GM12878 (cell line): Measurements from ENCODE around the gene VPS25.

ENCODE experiments used
- CTCF ChIP-seq, 3 experiments: IDR thresholded peaks in 2 of 3; conservative IDR thresholded peaks in 1 of 3; 2 replicates each; pipeline ENCODE4 v1.5.1; 2011; ENCODE audit warnings: low read depth in 3 of 3, low read length in 3 of 3, mild to moderate bottlenecking in 3 of 3, control low read depth in 2 of 3, moderate library complexity in 2 of 3, inconsistent platforms in 1 of 3, mixed read lengths in 1 of 3; ENCODE audit not compliant: control insufficient read depth in 2 of 3, insufficient read depth in 1 of 3; ENCODE audit errors: extremely low read depth in 1 of 3
- EZH2 ChIP-seq: IDR thresholded peaks from 2 replicates; pipeline ENCODE4 v1.6.1; 2012; ENCODE audit warnings: low read depth, mild to moderate bottlenecking, control low read depth, inconsistent platforms, low read length, borderline replicate concordance; ENCODE audit not compliant: control insufficient read depth
- FOS ChIP-seq: IDR thresholded peaks from 3 replicates; pipeline ENCODE4 v1.6.1; 2011; ENCODE audit warnings: borderline replicate concordance; ENCODE audit not compliant: insufficient read length; ENCODE audit errors: extremely low read depth
- FOXM1 ChIP-seq: IDR thresholded peaks from 2 replicates; pipeline ENCODE4 v1.6.1; 2012; ENCODE audit warnings: low read depth, mild to moderate bottlenecking, inconsistent platforms, low read length, moderate library complexity
- RELA ChIP-seq: fragments of 450-650 bp; IDR thresholded peaks from 2 replicates; pipeline ENCODE4 v1.8.0; 2014; ENCODE audit warnings: borderline replicate concordance; ENCODE audit not compliant: partially characterized antibody
- SKIL ChIP-seq: fragments of 450-650 bp; IDR thresholded peaks from 2 replicates; pipeline ENCODE4 v1.6.1; 2017; ENCODE audit warnings: mild to moderate bottlenecking, low read depth, inconsistent platforms; ENCODE audit not compliant: poor library complexity, severe bottlenecking
- TF ChIP-seq, protein P1 (sequence below): IDR thresholded peaks from 2 replicates; pipeline ENCODE4 v1.6.1; 2011; ENCODE audit warnings: borderline replicate concordance, low read depth, mild to moderate bottlenecking, moderate library complexity, mixed read lengths, low read length; ENCODE audit not compliant: insufficient read depth; ENCODE audit errors: extremely low read length

DNA sequence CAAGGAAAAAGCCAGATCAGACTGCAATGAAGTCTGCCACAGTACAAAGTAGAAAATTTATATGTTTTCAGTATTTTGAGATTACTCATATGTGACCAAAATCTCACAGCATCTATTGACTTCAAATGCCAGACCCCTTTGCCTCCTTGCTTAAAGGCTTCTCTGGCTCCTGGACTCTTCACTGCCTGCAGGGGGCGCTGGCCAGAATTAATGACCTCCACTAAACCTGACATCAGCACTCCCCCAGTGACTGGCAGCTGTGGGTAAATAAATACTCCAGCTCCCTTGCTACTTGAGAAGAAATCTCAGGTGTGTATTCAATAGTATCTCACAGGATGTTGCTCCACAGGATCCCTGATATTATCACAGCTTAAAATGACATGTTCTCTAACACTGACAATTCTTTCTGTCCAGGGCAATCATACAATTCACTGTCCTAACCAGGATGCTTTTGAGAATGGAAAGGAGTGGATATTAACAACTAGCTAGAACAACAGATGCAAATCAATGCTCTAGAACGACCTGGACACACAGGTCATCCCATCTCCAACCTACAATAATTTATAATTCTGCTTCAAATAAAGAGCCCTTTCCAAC, 46.8 kb downstream of the VPS25 start:
- TF ChIP-seq CTCF (IDR thresholded peaks at IDR 0.05 in 2 of 3, conservative IDR thresholded peaks at IDR 0.05 in 1 of 3; ENCODE audit: control insufficient read depth in 2 of 3, extremely low read depth in 1 of 3, insufficient read depth in 1 of 3, low read depth in 3 of 3, low read length in 3 of 3) (peak; percentile 68 to 88 (median 74)), EZH2 (no peak), SKIL (no peak), FOXM1 (no peak), FOS (no peak), RELA (no peak)
- TF ChIP-seq, protein P1, sequence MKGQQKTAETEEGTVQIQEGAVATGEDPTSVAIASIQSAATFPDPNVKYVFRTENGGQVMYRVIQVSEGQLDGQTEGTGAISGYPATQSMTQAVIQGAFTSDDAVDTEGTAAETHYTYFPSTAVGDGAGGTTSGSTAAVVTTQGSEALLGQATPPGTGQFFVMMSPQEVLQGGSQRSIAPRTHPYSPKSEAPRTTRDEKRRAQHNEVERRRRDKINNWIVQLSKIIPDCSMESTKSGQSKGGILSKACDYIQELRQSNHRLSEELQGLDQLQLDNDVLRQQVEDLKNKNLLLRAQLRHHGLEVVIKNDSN: no peak
